Keratinocyte (primary cell): ENCODE measurements around the gene FHDC1. TPM values are rescaled to one million over a fixed set of nuclear protein-coding genes. Genes with fewer than 3 reads are reported as not detected.

Experiments
- DNase-seq: peaks from one replicate; pipeline ENCODE4 v3.0.0-alpha.2; 2011; ENCODE audit warnings: low read depth, missing footprints, low spot score
- FAIRE-seq: peaks from 2 replicates; lab custom pipeline; 2011; peaks lifted over from hg19 to GRCh38; lab: Jason Lieb, UNC
- H2AFZ ChIP-seq: 2 replicates; pipeline ENCODE4 v1.6.0; 2012; ENCODE audit warnings: low read length, control low read depth, inconsistent platforms; ENCODE audit not compliant: control insufficient read depth
- H3K27ac ChIP-seq: 2 replicates; pipeline ENCODE4 v1.5.1; 2011; ENCODE audit warnings: low read length; ENCODE audit not compliant: control insufficient read depth, insufficient read depth
- H3K27me3 ChIP-seq: 3 replicates; pipeline ENCODE4 v1.6.0; 2011; ENCODE audit warnings: low read length; ENCODE audit not compliant: control insufficient read depth, insufficient read depth; ENCODE audit errors: extremely low read depth
- H3K36me3 ChIP-seq, 2 experiments: 2 replicates in 1 of 2; 3 replicates in 1 of 2; pipeline ENCODE4 v1.5.1; 2011; ENCODE audit warnings: low read length in 2 of 2, mild to moderate bottlenecking in 1 of 2; ENCODE audit not compliant: control insufficient read depth in 2 of 2, insufficient read depth in 2 of 2; ENCODE audit errors: extremely low read depth in 1 of 2
- H3K4me1 ChIP-seq: 3 replicates; pipeline ENCODE4 v1.5.1; 2011; ENCODE audit warnings: low read length; ENCODE audit not compliant: control insufficient read depth, insufficient read depth; ENCODE audit errors: extremely low read depth
- H3K4me2 ChIP-seq: 3 replicates; pipeline ENCODE4 v1.6.0; 2011; ENCODE audit warnings: low read depth, low read length; ENCODE audit not compliant: control insufficient read depth, insufficient read depth; ENCODE audit errors: extremely low read depth
- H3K4me3 ChIP-seq, 3 experiments: fragments of 200-600 bp in 1 of 3; sonication (generic) in 1 of 3; 2 replicates in 2 of 3; 3 replicates in 1 of 3; pipeline ENCODE4 v1.5.1; 2011 to 2016; ENCODE audit warnings: low read length in 3 of 3, mild to moderate bottlenecking in 3 of 3, control low read depth in 2 of 3, inconsistent platforms in 1 of 3, low read depth in 1 of 3, mixed read lengths in 1 of 3, mixed run types in 1 of 3, moderate library complexity in 1 of 3; ENCODE audit not compliant: control insufficient read depth in 2 of 3, insufficient read depth in 2 of 3; ENCODE audit errors: extremely low read depth in 1 of 3
- H3K79me2 ChIP-seq: 2 replicates; pipeline ENCODE4 v1.6.0; 2012; ENCODE audit warnings: low read length; ENCODE audit not compliant: control insufficient read depth, insufficient read depth
- H3K9ac ChIP-seq: 3 replicates; pipeline ENCODE4 v1.6.0; 2011; ENCODE audit warnings: low read length; ENCODE audit not compliant: control insufficient read depth, insufficient read depth; ENCODE audit errors: extremely low read depth
- H3K9me1 ChIP-seq: 3 replicates; pipeline ENCODE4 v1.6.0; 2011; ENCODE audit warnings: low read length; ENCODE audit not compliant: control insufficient read depth, insufficient read depth; ENCODE audit errors: extremely low read depth
- H3K9me3 ChIP-seq: 2 replicates; pipeline ENCODE4 v1.5.1; 2012; ENCODE audit warnings: low read depth, low read length; ENCODE audit not compliant: control insufficient read depth
- H4K20me1 ChIP-seq: 3 replicates; pipeline ENCODE4 v1.6.0; 2011; ENCODE audit warnings: low read length; ENCODE audit not compliant: control insufficient read depth, insufficient read depth; ENCODE audit errors: extremely low read depth
- EZH2 ChIP-seq: IDR thresholded peaks from one replicate; pipeline ENCODE4 v1.6.1; 2012; ENCODE audit warnings: inconsistent platforms, mild to moderate bottlenecking, low read length, moderate library complexity
- dilution Hi-C: fragments of 300-500 bp; cut with MboI; formaldehyde crosslinking; loops from one replicate; pipeline ENCODE4 v1.7.0; 2020; ENCODE audit warnings: low sequenced_read_pairs; ENCODE audit not compliant: extremely low pct_ligation_motif_present
- polyA plus RNA-seq, 5 experiments: library from polyadenylated mRNA; depleted of rRNA in 3 of 5; stranded (reverse) in 3 of 5; stranded (forward) in 1 of 5; unstranded in 1 of 5; fragments of >200 nt; gene quantifications; 1 replicate in 1 of 5; 2 replicates in 3 of 5; 3 replicates in 1 of 5; pipeline versions ENCODE4 v1.2.1 to v1.2.3, GENCODE V29; 2011 to 2012; ENCODE audit warnings: missing spikeins in 2 of 5, low read depth in 1 of 5, low replicate concordance in 1 of 5
- TF ChIP-seq, protein P1 (sequence below), 3 experiments: IDR thresholded peaks in 1 of 3; conservative IDR thresholded peaks in 1 of 3; optimal IDR thresholded peaks in 1 of 3; 2 replicates in 2 of 3; 3 replicates in 1 of 3; pipeline versions ENCODE3 to v1.5.1; 2011; ENCODE audit warnings: low read length in 3 of 3, mild to moderate bottlenecking in 3 of 3, moderate library complexity in 2 of 3, control low read depth in 1 of 3, inconsistent platforms in 1 of 3; ENCODE audit not compliant: insufficient read depth in 2 of 3; ENCODE audit errors: extremely low read depth in 1 of 3

Gene FHDC1
- polyA plus RNA-seq, 1 donor (not counting 4 experiments of a cell fraction or from before 2014, with no cell fraction given), result 1.6 TPM

DNA sequence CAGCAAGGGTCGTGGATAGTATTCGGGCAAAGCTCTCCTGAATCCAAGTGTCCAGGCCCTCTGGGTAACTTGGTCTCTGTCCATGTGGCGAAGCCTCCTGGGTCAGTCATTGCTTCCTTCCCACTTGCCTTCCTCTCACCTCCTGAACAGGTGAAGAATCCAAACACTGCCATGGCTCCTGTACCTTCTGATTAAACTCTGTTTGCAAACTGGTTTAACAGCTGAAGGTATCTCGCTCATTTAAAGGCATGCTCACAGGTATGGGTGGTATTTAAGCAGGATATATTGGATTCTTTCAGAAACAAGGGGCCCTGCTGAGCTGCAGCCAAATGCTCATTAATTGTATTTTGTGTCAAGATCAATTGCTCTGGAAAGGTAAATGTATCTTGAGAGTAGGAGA, 28.2 kb downstream of the FHDC1 start:
- dilution Hi-C loops, result no loop called here
- TF ChIP-seq, protein P1, sequence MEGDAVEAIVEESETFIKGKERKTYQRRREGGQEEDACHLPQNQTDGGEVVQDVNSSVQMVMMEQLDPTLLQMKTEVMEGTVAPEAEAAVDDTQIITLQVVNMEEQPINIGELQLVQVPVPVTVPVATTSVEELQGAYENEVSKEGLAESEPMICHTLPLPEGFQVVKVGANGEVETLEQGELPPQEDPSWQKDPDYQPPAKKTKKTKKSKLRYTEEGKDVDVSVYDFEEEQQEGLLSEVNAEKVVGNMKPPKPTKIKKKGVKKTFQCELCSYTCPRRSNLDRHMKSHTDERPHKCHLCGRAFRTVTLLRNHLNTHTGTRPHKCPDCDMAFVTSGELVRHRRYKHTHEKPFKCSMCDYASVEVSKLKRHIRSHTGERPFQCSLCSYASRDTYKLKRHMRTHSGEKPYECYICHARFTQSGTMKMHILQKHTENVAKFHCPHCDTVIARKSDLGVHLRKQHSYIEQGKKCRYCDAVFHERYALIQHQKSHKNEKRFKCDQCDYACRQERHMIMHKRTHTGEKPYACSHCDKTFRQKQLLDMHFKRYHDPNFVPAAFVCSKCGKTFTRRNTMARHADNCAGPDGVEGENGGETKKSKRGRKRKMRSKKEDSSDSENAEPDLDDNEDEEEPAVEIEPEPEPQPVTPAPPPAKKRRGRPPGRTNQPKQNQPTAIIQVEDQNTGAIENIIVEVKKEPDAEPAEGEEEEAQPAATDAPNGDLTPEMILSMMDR (optimal IDR thresholded peaks at IDR 0.05 in 1 of 3, IDR thresholded peaks at IDR 0.05 in 1 of 3, conservative IDR thresholded peaks at IDR 0.05 in 1 of 3; ENCODE audit: extremely low read depth in 1 of 3, insufficient read depth in 2 of 3, low read length in 3 of 3), result no peak
- TF ChIP-seq EZH2, result no peak
- Histone ChIP-seq H3K27me3 (no peaks in the 10 kb centered on the region), H4K20me1 (no peaks in the 10 kb centered on the region), H3K36me3 (peaks cover 0 to 5% of the 10 kb centered on the region in 2 experiments), H3K4me3 (no peak overlapping the region), H3K4me2 (no peak overlapping the region), H3K9ac (no peak overlapping the region), H3K79me2 (no peaks in the 10 kb centered on the region), H3K4me1 (peaks cover 21% of the 10 kb centered on the region), H3K27ac (no peak overlapping the region), H2AFZ (no peak overlapping the region), H3K9me1 (no peaks in the 10 kb centered on the region), H3K9me3 (no peaks in the 10 kb centered on the region)
- no peak for FAIRE-seq
- DNase-seq, result no peak

- H3K27ac ChIP-seq, result no peak overlapping the region
These were observed 29.5 kb downstream of the FHDC1 start for GRCh38 chr4:152965611-152966010.

More at GRCh38 chr4:152965611-152966010, 29.5 kb downstream of the FHDC1 start:
- H3K9me1 ChIP-seq, result no peaks in the 10 kb centered on the region
- H3K9ac ChIP-seq, result no peak overlapping the region
- FAIRE-seq (no peak), DNase-seq (no peak)
- H3K27me3 ChIP-seq, result no peaks in the 10 kb centered on the region
- H3K4me2 ChIP-seq, result no peak overlapping the region
- TF ChIP-seq, protein P1 (optimal IDR thresholded peaks at IDR 0.05 in 1 of 3, IDR thresholded peaks at IDR 0.05 in 1 of 3, conservative IDR thresholded peaks at IDR 0.05 in 1 of 3; ENCODE audit: extremely low read depth in 1 of 3, insufficient read depth in 2 of 3, low read length in 3 of 3), result no peak
- no peaks in the 10 kb centered on the region for H3K9me3 ChIP-seq
- peaks cover 0 to 5% of the 10 kb centered on the region in 2 experiments for H3K36me3 ChIP-seq
- no peaks in the 10 kb centered on the region for H3K79me2 ChIP-seq
- peaks cover 33% of the 10 kb centered on the region for H3K4me1 ChIP-seq
- H3K4me3 ChIP-seq, result no peak overlapping the region
- dilution Hi-C loops, result no loop called here
- H4K20me1 ChIP-seq, result no peaks in the 10 kb centered on the region
- no peak overlapping the region for H2AFZ ChIP-seq
